GM19468 (cell line): Measurements from ENCODE around the gene ZFYVE16.
"Not testable (repeated sequence)": the region's sequence is repeated elsewhere in the genome, so short reads cannot be mapped to it uniquely, and the experiment has no call there.

Experiments
- ATAC-seq: cut with Tn5 transposase; IDR thresholded peaks from one replicate; pipeline ENCODE4 v1.9.1; 2021; ENCODE audit warnings: mild to moderate bottlenecking, moderate library complexity, moderate number of reproducible peaks; ENCODE audit not compliant: unreplicated experiment; ENCODE audit errors: extremely low read depth

Gene ZFYVE16

GRCh38 chr5:80407735-80408483, at the start of gene ZFYVE16:
Gene ZFYVE16, plus strand, starts transcription at chr5:80408064. Its CDS starts 26,084 bp downstream, at chr5:80434148.
- ATAC-seq = peak; percentile 72

- ATAC-seq = no peak
Measured at GRCh38 chr5:80360914-80361444, 46.9 kb upstream of the ZFYVE16 start.

- no peak for ATAC-seq
Measured at GRCh38 chr5:80364892-80365291, 43.0 kb upstream of the ZFYVE16 start.

DNA sequence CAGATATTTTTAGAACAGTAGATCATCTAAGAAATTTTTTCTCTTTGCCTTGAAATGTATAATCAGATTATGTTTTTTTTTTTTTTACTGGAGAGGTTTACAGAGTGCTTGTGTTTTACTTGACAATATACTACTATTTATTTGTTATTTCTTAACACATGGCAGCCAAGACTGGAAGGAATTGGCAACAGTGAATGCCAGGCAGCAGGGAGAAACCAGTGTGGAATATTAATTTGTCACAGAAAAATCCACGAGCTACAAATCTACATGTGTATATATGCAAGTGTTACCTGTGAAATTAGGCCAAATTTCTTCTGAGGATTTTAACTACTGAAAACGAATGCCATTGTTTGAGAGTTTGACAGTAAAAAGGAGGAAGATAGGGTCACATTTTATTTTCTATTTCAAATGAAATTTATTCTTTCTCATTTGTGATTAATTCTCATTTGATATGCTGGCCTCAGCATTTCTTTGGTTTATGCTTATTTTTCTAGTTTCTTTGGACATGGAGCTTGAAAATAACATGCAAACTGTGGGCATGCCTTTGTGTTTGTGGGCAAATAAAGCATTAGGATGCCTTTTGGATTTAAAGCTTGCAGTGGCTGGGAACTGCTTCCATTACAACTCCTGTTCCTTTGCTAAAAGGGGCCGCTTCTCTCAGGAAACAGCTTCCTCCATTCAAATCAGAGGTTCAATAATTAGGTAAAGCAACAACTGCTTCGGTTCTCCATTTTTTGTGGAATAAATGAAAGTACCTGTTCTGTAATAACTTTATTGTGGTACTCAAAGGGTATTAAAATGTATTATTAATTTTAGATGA, 39.0 kb upstream of the ZFYVE16 start:
- no peak for ATAC-seq

DNA sequence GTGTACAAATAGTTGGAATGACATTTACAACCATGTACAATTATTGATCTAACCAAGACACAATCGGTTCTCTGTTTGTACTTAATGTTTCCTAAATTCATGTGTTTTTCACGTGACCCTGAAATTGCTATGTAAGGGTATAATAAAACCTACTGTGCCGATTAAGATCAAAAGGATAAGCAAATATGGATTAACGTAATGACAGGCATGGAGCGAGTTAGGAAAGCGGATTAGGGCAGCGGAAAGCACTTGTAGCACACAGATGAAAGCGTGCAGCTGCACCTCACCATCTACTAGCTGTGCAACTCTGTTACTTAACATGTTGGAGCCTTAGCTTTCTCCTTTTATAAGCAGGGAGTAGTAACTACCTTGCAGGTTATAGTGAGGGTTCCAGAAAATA, 38.3 kb upstream of the ZFYVE16 start:
- ATAC-seq = no peak

- no peak for ATAC-seq
Measured at GRCh38 chr5:80370390-80370789, 37.5 kb upstream of the ZFYVE16 start.

GRCh38 chr5:80372780-80373179, 35.1 kb upstream of the ZFYVE16 start:
- no peak for ATAC-seq

GRCh38 chr5:80374188-80374587, 33.7 kb upstream of the ZFYVE16 start:
- no peak for ATAC-seq

DNA sequence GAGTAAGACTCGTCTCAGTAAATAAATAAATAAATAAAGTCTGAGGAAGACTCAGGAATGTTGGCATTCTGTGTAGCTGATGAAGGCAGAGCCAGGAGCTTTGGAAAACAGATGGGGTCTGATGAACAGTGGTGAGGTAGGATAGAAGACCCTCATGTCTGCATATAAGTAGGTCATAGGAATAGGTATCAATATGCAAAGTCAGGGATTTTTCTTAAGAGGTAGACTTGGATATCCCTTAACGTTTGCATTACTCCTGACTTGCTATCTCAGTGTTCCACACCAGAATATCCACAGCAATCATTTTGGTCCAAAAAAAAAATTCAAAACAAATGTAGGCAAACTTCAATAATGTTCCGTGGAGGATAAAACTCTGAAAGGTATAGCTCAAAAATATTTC, 31.3 kb upstream of the ZFYVE16 start:
- no peak for ATAC-seq

GRCh38 chr5:80382488-80382887, 25.4 kb upstream of the ZFYVE16 start:
- ATAC-seq = no peak

DNA sequence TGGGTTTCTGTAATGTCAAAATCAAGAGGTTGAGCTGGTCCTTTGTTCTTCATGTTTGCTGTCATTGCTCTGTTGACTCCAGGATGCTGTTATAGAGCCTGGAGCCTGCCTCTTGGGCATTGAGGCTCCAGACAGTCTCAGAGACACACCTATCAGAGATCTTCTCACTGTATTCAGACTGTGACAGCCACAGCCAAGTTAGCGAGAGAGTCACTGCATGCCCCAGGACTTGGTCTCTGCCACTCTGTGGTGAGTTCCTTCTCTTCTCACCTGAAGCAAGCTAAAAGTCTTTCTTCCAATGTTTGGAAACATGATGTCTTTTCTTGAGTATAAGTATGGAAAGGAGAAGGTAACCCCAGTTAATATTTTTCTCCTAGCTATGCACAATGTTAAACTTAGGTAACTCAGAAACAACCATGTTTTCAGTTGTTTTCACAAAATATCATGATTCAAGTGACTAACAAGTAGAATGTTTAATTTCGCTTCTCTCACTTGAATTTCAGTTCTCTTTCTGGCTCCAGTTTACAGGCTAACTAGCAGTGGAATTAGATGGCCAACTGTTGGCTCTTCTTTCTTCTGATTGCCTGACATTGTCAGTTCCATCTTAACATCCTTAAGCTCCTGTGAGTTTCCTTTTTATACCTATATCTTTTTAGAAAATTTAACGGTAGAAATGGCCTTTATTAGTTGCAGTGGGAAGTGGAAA, 20.6 kb upstream of the ZFYVE16 start:
- no peak for ATAC-seq

DNA sequence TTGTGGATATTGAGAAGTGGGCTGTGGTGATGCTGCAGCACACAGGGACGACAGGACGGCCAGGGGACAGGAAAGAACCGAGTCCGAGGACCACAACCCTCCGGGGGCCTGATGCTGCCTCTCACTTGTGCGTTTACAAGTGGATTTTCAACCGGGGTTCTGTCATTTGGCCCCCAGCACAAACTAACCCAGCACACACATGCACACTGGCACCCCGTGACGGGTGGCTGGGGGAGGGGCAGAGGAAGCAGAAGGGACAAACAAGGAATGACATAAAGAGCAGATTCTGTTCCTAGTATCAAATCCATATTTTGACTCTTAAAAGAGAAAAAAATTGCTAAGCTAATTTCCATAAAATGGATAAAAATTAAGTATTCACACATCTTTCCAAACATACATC, 18.3 kb upstream of the ZFYVE16 start:
- no peak for ATAC-seq

DNA sequence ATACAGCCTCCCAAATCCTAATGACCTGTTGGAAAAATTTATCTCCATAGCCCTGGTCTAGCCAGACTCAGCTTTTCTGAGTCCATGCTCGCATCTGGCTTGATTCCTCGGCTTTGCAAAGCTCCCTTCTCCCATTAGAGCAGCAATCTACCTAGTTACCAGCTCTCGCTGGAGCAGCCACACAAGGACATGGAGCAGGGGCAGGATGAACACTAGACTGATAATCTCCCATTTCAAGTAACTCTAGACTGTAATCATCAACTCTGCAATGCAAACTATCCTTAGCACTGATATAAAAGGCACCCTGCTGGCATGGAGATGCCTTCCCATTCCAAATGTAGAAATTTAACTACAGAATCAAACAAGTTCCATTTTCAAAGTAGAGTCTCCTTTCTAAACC, 17.5 kb upstream of the ZFYVE16 start:
- ATAC-seq = not testable (repeated sequence)

GRCh38 chr5:80391267-80391666, 16.6 kb upstream of the ZFYVE16 start:
- not testable (repeated sequence) for ATAC-seq

- ATAC-seq = no peak
Measured at GRCh38 chr5:80399526-80400239, 8.2 kb upstream of the ZFYVE16 start.

DNA sequence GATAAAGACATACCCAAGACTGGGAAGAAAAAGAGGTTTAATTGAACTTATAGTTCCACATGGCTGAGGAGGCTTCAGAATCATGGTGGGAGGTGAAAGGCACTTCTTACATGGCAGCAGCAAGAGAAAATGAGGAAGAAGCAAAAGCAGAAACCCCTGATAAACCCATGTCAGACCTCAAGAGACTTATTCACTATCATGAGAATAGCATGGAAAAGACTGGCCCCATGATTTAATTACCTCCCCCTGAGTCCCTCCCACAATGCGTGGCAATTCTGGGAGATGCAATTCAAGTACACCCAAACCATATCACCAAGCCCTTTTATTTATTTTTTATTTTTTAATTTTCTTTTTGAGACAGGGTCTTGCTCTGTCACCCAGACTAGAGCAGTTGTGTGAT, 7.5 kb upstream of the ZFYVE16 start:
- ATAC-seq = not testable (repeated sequence)

DNA sequence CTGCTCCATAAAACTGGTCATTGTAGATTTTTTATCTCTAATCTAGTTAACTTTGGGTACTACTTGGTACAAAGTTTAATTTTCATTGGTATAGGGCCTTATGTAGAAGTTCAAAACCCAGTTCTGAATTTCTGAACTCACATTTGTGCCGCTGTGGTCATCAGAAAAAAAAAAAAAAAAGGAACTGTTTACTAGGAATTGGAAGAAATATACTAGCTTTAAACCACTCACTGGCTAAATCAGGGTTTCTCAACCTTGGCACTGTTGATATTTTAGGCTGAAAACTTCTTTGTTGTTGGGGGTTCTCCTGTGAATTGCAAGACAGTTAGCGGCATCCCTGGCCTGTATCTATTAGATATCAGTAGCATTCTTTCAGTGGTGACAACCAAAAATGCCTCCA, 4.1 kb upstream of the ZFYVE16 start:
- ATAC-seq = no peak

DNA sequence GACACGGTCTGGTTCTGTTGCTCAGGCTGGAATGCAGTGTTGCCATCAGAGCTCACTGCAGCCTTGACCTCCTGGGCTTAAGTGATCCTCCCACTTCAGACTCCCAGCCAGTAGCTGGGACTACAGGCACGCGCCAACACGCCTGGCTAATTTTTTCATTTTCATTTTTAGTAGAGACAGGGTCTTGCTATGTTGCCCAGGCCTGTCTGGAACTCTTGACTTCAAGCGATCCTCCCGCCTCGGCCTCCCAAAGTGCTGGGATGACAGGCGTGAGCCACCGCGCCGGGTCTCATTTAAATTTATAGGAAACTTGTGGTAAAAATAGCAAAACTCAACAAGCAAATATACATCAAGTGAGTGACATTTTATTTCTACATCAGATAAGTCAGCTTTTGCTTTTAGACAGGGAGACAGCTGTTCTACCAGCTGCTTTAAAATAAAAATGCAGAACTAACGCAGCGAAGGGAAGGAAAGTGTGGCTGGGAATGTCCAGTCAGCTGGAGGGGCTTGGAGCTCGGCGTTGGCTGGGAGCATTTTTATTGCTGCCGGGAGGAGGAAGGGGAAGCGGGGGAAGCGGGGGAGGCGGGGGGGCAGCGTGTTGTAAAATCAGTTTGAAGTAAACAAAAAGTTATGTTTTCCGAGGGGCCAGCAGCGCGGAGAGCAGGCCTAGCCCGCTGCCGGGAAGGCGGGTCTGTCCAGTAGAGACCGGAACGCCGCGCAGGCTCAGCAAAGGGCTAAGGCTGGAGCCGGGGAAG, 707 bp upstream of the ZFYVE16 start:
- no peak for ATAC-seq
